Nephron progenitor cell (in vitro differentiated cells): Measurements from ENCODE around the gene VIM.

ENCODE experiments used
- DNase-seq: peaks from one replicate; pipeline ENCODE4 v3.0.0; 2021
- H3K27ac Mint-ChIP-seq: 2 replicates; pipeline ENCODE4 v1.8.0; 2021; ENCODE audit warnings: mild to moderate bottlenecking, moderate library complexity, mixed read lengths
- H3K27me3 Mint-ChIP-seq: 2 replicates; pipeline ENCODE4 v1.8.0; 2021; ENCODE audit warnings: mild to moderate bottlenecking, low read depth, mixed read lengths; ENCODE audit not compliant: poor library complexity
- H3K36me3 Mint-ChIP-seq: 2 replicates; pipeline ENCODE4 v1.8.0; 2021; ENCODE audit warnings: low read depth, mixed read lengths
- H3K4me1 Mint-ChIP-seq: 2 replicates; pipeline ENCODE4 v1.8.0; 2021; ENCODE audit warnings: mixed read lengths
- H3K4me3 Mint-ChIP-seq: 2 replicates; pipeline ENCODE4 v1.8.0; 2021; ENCODE audit warnings: mild to moderate bottlenecking, moderate library complexity, mixed read lengths
- H3K9me3 Mint-ChIP-seq: 2 replicates; pipeline ENCODE4 v1.8.0; 2021; ENCODE audit warnings: mild to moderate bottlenecking, moderate library complexity, mixed read lengths
- CTCF ChIP-seq: fragments of 200-600 bp; sonication (generic); IDR thresholded peaks from 2 replicates; pipeline ENCODE4 v1.5.0; 2021; ENCODE audit warnings: antibody characterized with exemption

VIM gene

GRCh38 chr10:17185873-17186272 lies 42.2 kb upstream of the VIM start:
- no peaks in the 10 kb centered on the region for H3K27me3 Mint-ChIP-seq
- H3K9me3 Mint-ChIP-seq: no peaks in the 10 kb centered on the region
- H3K4me1 Mint-ChIP-seq: peaks cover 8% of the 10 kb centered on the region
- no peak overlapping the region for H3K4me3 Mint-ChIP-seq
- no peak for DNase-seq
- H3K36me3 Mint-ChIP-seq: no peaks in the 10 kb centered on the region
- no peak overlapping the region for H3K27ac Mint-ChIP-seq
- no peak for TF ChIP-seq CTCF

DNA sequence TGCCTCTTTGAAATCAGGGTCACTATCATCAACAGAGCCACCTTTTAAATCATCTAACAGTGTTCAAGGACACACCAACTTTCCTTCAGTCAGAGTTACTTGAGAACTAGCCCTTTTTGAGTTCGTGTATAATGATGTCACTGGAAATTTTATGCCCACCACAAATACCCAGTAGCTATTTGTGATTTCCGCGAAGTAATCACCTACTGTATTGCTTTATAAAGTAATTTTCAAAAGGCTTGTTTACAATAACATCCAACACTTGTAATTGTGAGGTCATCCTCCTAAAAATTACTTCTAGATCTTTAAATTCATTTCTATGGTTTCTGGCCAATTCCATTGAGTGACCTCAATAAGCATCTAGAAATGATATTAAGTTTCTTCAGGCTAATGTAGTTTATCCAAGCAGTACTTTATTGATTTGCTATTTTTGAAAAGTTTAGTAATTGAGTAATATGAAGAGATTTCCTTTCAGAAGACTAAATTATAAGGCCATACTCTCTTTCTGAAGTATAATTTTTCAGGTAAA lies 39.3 kb upstream of the VIM start:
- Mint-ChIP-seq H3K9me3 (peaks cover 3% of the 10 kb centered on the region), H3K27me3 (no peaks in the 10 kb centered on the region), H3K4me3 (no peak overlapping the region), H3K4me1 (peaks cover 5% of the 10 kb centered on the region), H3K36me3 (peaks cover 5% of the 10 kb centered on the region), H3K27ac (no peak overlapping the region)
- DNase-seq: no peak
- no peak for TF ChIP-seq CTCF

DNA sequence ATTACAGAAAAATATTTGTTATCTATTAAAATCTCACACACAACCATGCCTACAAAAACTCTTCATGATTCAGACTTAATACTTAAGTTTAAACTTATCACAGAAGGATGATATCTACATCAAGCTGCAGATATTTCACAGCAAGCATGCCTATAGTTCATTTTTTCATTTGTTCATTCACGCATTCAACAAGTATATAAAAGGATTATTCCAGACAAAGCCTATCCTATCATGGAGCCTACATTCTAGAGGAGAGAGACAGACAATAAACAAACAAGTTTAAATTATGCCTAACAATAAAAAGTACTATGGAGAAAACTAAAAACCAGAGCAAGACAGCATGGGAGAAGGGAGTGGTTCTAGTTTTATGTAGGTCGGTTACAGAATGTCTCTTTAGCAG lies 37.4 kb upstream of the VIM start:
- DNase-seq: no peak
- peaks cover 16% of the 10 kb centered on the region for H3K36me3 Mint-ChIP-seq
- peaks cover 5% of the 10 kb centered on the region for H3K4me1 Mint-ChIP-seq
- H3K27ac Mint-ChIP-seq: peak overlapping the region; percentile 68
- peaks cover 17% of the 10 kb centered on the region for H3K9me3 Mint-ChIP-seq
- TF ChIP-seq CTCF: no peak
- no peaks in the 10 kb centered on the region for H3K27me3 Mint-ChIP-seq
- H3K4me3 Mint-ChIP-seq: no peak overlapping the region

DNA sequence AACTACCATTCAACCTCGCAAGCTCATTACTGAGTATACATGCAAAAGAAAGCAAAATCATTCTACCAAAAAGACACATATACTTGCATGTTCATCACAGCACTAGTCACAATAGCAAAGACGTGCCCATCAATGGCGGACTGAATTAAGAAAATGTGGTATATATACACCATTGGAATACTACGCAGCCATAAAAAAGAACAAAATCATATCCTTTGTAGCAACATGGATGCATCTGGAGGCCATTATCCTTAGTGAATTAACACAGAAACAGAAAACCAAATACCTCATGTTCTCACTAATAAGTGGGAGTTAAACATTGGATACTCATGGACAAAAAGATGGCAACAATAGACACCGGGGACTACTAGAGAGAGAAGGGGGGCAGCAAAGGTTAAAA lies 33.0 kb upstream of the VIM start:
- Mint-ChIP-seq H3K4me1 (peaks cover 24% of the 10 kb centered on the region), H3K4me3 (no peak overlapping the region), H3K27me3 (no peaks in the 10 kb centered on the region), H3K9me3 (peaks cover 22% of the 10 kb centered on the region), H3K27ac (no peak overlapping the region), H3K36me3 (peaks cover 28% of the 10 kb centered on the region)
- TF ChIP-seq CTCF: no peak
- DNase-seq: no peak

- no peak for DNase-seq
- Mint-ChIP-seq H3K27me3 (no peaks in the 10 kb centered on the region), H3K4me3 (no peak overlapping the region), H3K4me1 (peaks cover 28% of the 10 kb centered on the region), H3K36me3 (peaks cover 28% of the 10 kb centered on the region), H3K9me3 (peaks cover 22% of the 10 kb centered on the region), H3K27ac (no peak overlapping the region)
- TF ChIP-seq CTCF: no peak
Measured at GRCh38 chr10:17196045-17196444, 32.0 kb upstream of the VIM start.

DNA sequence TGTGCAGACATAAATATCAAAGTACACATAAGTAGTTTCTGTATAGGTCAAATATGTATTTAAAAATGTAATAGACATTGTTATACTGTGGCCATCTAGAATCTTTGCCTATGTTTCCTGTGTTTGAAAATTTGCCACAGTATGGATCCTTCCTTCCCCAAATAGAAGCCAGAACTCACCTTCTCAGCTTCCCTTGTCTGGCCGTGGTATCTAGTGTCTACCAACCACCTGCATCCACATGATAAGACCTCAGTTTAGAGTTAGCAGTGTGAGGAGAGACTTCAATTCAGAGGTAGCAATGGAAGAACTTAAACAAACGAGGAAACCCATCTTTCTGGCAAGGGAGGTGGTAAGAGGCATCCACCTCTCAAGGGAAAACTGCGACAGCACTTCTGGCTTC lies 31.5 kb upstream of the VIM start:
- TF ChIP-seq CTCF: no peak
- peaks cover 28% of the 10 kb centered on the region for H3K36me3 Mint-ChIP-seq
- no peak overlapping the region for H3K4me3 Mint-ChIP-seq
- peaks cover 22% of the 10 kb centered on the region for H3K9me3 Mint-ChIP-seq
- no peaks in the 10 kb centered on the region for H3K27me3 Mint-ChIP-seq
- peaks cover 31% of the 10 kb centered on the region for H3K4me1 Mint-ChIP-seq
- peak overlapping the region; percentile 50 for H3K27ac Mint-ChIP-seq
- DNase-seq: no peak
